Nephron progenitor cell (in vitro differentiated cells): ENCODE results near the gene ASMT.

Experiments used
- DNase-seq: peaks from one replicate; pipeline ENCODE4 v3.0.0; 2021
- H3K27ac Mint-ChIP-seq: 2 replicates; pipeline ENCODE4 v1.8.0; 2021; ENCODE audit warnings: mild to moderate bottlenecking, moderate library complexity, mixed read lengths
- H3K27me3 Mint-ChIP-seq: 2 replicates; pipeline ENCODE4 v1.8.0; 2021; ENCODE audit warnings: mild to moderate bottlenecking, low read depth, mixed read lengths; ENCODE audit not compliant: poor library complexity
- H3K36me3 Mint-ChIP-seq: 2 replicates; pipeline ENCODE4 v1.8.0; 2021; ENCODE audit warnings: low read depth, mixed read lengths
- H3K4me1 Mint-ChIP-seq: 2 replicates; pipeline ENCODE4 v1.8.0; 2021; ENCODE audit warnings: mixed read lengths
- H3K4me3 Mint-ChIP-seq: 2 replicates; pipeline ENCODE4 v1.8.0; 2021; ENCODE audit warnings: mild to moderate bottlenecking, moderate library complexity, mixed read lengths
- H3K9me3 Mint-ChIP-seq: 2 replicates; pipeline ENCODE4 v1.8.0; 2021; ENCODE audit warnings: mild to moderate bottlenecking, moderate library complexity, mixed read lengths
- TF ChIP-seq, protein P1 (sequence below): fragments of 200-600 bp; sonication (generic); IDR thresholded peaks from 2 replicates; pipeline ENCODE4 v1.5.0; 2021; ENCODE audit warnings: antibody characterized with exemption

ASMT gene

DNA sequence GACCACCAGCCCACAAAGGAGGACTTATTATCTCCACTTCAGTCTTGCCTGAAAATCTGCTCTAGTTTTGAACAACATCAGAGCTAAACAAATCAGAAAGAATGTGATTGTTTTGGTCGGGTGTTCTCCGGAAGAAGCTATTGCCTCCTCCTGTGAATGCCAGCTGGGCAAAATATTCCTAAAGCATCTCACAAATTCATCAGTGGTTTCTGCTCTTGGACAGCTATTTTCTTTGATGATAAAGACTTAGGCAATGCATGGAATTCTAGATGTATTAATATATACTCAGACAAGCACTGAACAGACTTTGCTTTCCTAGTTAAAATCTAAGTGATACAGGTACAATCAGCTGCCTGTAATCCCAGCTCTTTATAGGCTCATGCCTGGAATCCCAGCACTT, 71.8 kb downstream of the ASMT start:
- H3K27ac Mint-ChIP-seq = peak overlapping the region; percentile 42
- H3K4me3 Mint-ChIP-seq = no peak overlapping the region
- H3K4me1 Mint-ChIP-seq = peaks cover 6% of the 10 kb centered on the region
- DNase-seq = no peak
- H3K9me3 Mint-ChIP-seq = peaks cover 24% of the 10 kb centered on the region
- TF ChIP-seq, protein P1, sequence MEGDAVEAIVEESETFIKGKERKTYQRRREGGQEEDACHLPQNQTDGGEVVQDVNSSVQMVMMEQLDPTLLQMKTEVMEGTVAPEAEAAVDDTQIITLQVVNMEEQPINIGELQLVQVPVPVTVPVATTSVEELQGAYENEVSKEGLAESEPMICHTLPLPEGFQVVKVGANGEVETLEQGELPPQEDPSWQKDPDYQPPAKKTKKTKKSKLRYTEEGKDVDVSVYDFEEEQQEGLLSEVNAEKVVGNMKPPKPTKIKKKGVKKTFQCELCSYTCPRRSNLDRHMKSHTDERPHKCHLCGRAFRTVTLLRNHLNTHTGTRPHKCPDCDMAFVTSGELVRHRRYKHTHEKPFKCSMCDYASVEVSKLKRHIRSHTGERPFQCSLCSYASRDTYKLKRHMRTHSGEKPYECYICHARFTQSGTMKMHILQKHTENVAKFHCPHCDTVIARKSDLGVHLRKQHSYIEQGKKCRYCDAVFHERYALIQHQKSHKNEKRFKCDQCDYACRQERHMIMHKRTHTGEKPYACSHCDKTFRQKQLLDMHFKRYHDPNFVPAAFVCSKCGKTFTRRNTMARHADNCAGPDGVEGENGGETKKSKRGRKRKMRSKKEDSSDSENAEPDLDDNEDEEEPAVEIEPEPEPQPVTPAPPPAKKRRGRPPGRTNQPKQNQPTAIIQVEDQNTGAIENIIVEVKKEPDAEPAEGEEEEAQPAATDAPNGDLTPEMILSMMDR = no peak
- no peaks in the 10 kb centered on the region for H3K36me3 Mint-ChIP-seq
- peaks cover 12% of the 10 kb centered on the region for H3K27me3 Mint-ChIP-seq
